Measurements from ENCODE around the gene CREG1.

- no peak for TF ChIP-seq CTCF (conservative IDR thresholded peaks at IDR 0.05; ENCODE audit: low read depth, low read length)
- TF ChIP-seq EZH2 (IDR thresholded peaks at IDR 0.05; ENCODE audit: borderline replicate concordance, low read depth, low read length, poor library complexity, severe bottlenecking), result no peak
These were observed 51.4 kb downstream of the CREG1 start for GRCh38 chr1:167502192-167502551.

Data from A673 (cell line).